Effector CD8-positive, alpha-beta T cell (primary cell): ENCODE data around the gene USP47.

Experiments used
- DNase-seq: peaks from one replicate; lab custom pipeline; 2025; lab: John Stamatoyannopoulos, UW

The USP47 gene

DNA sequence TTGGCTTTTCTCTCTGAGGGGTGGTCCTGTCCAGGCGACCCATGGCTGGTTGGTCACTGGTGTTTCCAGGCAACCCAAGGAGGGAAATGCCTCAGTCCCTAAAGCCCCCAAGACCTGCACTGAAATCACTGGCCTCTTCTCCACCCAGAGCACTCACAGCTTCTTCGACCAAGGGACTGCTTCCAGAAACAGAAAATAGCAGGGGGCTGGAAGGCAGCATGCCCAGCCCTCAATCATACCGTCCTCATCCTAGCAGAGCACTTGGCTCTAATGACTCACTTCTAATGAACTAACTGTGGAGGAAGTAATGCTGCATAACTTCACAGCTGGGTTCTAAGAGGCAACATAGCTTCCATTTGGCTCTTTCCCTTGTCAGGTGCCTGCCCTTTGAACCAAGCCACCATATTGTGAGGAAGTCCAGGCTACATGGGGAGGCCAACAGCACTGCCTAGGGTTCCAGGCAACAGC is 139.1 kb downstream of the USP47 start:
- no peak for DNase-seq

DNA sequence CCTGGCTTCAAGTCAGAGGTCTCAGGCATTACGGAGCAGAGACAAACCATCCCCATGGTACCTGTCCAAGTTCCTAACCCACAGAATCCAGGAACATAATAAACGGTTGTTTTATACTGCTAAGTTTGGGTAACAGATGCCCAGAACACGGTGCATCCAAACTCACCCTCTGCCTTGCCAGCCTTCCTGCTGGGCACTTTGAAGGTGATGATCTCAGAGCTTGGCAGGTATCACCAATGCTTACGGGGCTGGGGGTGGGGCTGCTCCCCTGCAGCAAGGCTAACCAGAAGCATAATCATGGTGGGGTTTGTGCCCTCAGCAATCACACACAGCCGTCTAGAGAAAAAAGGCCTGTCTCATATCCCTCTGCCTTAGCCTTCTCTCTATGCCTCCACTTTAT is 139.6 kb downstream of the USP47 start:
- DNase-seq: no peak

DNA sequence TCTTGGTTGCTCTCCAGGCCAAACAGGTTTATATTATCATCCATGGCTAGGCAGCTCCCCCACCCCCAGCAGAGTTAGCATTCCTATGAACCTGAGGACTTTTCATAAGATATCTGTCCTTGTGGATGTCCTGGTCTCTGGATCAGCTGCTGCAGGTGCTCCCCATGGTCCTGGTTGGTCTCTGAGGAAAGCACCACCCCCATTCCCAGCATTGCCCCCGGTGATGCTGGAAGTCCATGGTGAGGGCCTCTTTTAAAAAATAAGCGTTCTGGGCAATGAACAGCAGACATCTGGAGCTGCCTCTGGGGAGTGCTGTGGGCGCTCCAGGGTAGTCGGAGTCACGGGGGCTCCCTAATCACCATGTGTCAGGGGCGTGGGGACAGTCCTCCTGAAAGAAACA is 140.1 kb downstream of the USP47 start:
- no peak for DNase-seq

DNA sequence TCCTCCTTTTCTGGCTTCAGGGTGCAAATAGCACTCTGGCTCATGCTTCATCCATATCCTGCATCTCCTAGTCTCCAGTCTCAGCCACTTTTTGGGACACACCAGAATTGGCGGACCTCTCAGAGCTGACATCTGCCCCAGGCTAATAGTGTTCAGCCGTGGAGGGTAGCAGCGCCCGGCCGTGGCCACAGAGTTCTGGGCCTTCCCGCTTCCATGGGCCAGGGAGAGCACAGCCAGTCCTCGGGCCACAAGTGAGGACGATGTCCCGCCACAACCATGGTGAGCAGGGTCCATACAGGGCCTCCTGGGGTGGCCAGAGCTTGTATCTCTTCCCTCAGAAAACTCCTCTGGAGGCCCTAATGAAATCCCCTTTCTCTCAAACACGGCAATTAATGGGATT is 140.7 kb downstream of the USP47 start:
- no peak for DNase-seq

DNA sequence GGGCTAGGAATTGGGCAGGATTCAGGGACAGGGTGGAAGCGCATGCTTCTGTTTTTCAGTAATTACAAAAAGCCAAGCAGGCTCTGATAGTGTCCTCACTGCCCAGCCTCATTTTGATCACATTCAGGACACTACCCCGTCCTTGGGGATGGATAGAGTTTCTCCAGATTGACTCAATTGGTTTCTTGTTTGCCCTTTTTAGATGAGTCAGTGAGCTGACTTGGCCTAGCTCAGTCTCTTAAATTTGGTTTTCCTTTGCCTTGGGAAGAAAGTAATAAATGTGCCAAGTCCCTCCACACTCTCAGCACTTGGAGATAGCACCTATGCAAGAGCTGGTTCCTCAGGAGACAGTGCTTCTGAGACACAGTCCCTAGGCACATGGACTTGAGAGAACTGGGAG is 141.2 kb downstream of the USP47 start:
- DNase-seq: no peak

DNA sequence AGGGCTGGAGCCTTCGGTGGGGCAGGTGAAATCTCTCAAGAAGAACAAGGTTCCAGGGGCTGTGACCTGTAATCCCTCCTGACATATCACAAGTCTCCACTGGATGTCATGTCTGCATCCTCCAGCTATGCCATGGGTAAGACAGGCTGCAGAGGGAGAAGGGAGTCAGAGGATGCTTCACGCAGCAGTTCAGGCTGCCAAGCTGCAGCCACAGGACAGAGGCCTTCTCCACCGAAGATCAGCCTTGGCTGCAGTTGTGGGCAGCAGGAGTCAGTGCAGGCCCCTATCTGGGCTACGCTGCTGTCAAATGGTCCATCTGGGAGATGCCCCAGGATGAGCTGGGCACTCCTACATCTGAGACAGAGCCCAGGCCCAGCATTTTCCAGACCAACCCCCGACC is 141.7 kb downstream of the USP47 start:
- DNase-seq: no peak

DNA sequence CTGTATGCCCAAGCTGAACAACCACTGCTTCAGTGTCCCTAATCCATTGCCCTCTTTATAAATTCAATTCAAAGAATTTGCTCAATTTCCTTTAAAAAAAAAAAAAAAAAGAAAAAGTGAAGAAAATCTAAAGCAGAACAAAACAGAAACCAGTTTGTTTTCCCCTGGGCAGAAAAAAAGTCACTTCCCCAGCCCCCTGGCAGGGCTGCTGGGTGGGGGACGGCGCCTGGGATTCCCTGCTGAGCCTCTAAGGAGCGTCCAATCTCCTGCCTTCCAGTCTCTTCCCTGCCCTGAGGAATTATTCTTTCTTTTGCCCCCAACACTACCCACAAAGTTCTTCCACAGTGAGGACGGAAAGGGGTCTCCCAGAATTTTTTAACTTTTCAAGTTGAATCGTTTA is 142.8 kb downstream of the USP47 start:
- DNase-seq: no peak

DNA sequence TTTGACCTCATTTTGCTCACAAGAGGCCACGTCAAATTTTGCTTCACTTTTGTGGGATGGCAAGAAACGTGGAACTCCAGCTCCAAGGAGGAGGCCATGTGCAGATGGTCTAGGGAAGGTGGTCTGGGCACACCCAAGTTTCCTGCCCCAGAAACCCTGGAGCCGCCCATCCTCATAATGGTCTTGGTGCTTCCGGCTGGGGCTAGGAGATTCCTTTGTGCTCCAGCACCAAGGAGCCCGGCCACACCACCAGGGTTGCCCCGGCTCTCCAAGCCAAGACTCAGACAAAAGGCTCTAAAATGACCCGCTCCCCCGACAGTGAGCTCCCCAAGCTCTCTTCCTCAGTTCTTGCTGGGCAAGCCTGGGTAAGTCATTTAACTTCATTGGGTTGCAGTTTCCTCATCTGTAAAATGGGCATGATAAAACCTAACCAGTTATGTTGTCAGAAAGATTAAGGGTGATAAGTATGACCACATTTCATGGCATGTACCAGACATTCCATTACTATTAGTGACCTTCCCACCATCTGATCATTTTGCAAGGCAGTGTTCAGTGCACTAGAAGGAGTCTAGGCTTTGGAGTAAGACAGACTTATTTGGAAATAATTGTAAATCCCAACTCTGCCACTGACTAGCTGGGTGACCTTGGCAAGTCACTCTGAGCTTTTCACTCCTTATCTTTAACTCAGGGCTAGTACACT is 143.4 kb downstream of the USP47 start:
- DNase-seq: no peak

DNA sequence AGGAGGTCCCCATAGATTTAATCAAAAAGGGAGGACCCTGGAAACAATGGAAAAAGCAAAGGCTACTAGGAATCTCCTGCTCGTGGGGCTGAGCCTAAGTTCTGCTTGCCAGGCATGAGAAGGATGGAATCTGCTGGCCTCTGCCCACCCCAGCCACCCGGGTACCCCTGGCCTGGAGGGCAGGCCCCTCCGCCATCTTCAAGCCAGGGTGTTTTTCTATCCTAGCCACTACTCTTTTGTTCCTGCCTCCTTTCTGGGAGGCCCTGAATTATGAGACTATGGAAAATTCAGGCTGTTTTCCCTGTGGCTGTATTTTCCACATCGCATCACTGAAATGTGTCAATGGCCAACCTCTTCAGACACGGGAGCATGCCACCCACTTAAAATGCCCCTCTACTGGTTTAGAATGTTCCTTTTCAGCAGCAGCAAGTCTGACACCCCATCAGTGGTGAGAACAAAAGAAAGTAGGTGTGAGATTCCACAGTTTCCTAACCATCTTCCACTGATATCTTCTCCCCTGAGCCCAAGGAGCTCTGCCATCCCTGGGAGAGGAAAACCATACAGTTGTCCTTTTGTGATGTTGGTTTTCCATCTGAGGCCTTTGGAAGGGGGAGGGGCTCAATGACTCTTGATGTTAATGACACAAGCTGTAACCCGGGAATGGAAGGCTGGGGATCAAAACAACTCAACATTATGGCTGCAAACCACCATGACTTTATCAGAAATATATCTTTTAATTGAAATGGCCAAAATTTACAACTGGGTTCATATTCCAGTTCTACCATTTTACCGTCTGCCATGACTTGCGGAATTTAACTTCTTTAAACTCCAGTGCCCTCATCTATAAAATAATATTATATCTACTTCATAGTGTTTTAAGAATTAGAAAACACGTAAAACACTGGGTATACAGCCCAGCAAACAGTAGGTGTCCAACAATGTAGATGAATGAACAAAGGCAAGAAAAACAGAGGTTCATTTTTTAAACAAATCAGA is 144.5 kb downstream of the USP47 start:
- no peak for DNase-seq

DNA sequence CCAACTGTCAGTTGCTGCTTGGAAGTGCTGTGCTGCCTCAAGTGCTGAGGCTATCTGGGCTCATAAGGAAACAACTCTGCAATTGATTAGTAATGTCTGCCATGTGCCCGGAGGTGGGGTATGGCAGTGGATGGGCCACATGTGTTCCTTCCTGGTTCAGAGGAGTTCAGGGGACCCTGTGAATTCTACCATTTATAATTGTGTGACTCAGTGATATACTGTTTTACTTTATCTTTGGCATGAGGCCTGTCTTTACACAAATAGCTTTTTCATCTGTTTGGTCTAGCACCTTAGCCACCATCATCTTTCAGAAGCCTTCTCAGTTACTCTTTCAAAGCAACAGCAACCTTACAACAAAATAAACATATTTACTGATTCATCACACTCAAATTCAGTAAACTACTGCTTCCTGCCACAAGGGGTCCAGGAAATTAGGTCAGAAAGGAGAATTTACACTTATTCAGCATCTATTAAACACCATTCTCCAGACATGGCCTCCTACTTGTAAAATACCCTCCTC is 145.8 kb downstream of the USP47 start:
- no peak for DNase-seq

DNA sequence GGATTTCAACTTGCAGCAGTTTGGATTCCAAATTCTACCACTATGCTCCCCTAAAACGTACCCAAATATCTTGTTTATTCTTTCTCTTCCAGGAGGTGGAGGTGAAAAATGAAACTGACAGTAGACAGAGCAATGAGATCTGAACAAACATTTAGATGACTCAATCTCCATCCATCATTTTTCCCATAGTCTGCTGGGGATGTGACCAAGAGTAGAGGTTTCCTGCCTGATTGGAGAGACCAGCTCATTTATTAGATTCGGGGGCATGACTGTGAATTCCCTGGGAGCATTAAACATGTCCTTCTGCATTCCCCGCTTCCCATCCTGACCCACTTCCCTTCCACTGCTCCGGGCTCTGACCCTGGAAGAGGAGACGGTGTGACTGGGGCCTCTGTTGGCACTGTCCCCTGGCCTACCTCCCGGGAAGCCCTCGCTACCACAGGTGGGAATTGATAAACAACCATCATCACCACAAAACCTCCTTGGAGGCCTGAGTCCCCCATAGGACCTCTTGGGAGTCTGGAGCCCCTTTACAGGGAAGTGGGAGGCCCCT is 146.4 kb downstream of the USP47 start:
- no peak for DNase-seq

DNA sequence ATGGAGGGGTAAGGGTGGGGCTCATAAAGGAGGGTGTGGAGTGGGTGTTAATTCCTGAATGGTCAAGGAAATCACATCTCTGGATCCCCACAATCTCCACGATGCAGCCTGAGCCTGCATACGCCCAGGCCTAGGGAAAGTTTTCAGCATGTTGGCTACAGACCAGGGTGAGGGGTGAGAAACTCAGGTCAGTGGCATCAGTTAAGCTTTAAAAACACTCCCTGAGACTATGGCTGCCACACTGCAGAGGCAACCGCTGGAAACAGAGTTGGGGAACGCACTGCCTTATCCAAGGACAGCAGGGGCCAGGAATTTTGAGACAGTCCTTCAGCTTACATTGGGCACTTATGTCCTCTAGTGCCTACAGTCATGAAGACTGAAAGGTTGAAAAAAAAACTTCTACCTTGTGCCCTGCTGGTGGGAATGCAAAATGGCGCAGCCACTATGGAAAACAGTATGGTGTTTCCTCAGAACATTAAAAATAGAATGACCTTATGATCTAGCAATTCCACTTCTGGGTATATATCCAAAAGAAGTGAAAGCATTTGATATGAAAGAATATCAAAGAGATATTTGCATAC is 147.0 kb downstream of the USP47 start:
- no peak for DNase-seq

DNA sequence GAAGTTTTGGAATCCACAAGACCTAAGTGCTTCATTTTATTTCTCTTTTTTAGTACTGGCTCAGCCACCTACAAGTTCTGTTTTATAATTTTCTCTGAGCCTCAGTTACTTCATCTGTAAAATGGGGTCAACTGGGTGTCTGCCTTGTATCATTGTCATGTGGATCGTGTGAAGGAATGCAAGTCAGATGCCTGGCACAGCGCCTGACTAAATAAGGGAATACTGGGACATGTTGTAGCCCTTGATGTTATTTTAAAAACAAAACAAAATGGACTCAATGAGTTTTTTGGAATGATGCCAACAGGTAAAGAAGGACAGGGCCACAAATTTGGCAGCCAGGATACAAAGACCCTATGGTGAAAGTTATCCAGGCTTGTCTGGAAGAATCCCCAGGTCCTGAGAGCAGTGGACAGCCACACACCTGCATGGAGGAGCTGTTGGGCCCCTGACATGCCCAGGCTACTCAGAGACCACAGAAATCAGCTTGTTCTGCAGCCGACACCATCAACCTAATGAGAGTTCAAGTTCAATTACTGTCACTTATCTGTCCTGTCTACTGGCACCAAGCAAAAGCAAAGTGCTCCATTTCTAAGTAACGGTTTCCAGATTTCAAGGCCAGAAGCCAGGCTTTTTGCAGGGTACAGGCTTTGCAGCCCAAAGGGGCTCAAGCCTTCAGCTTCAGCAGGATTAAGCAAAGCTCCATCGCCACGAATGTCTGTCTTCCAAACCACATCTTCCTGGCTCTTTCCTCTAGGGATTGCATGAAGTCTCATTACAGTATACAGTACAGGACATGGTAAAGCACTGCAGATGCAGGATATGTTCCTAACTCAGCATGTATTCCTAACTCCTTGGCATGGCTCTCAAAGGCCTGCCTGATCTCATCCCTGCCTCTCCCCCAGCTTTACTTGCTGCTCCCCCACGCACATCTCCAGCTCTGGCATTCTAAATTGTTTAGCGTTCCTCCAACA is 148.3 kb downstream of the USP47 start:
- no peak for DNase-seq

DNA sequence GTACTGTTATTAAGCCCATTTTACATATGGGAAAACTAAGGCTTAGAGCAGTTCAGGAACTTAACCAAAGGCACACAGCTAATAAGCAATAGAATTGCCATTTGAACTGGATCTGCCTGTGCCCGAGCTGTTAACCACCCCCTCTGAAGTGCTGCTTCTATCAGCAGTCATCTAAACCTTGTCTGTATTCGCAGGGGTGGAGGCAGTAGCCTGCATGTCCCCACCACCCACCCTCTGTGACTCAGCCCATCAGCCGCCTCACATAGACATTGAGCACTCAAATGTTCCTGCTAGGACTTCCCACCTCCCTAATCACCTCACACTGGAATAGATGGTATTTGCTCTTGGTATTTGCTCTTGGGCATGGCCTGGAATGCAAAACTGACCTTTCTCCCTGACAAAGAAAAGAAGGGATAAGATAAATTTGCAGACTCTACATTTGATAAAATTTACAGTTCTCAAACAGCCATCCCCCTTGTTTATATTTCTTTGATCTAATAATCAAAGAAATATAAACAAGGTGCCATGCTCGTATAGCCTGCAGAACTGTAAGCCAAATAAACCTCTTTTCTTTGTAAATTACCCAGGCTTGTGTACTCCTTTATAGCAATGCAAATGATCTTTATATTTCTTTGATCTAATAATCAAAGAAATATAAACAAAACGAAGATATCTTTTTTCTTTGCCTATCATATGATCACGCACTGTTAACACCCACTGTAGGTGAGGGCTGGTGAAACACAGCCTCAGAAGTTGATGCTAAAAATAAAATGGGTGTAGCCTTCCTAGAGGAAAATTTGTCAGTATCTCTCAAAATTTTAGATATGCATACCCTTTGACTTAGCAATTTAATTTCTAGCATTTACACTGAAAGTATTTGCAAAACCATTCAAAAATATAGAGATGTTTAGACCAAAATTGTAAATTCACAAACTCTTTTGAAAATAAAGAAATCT is 150.8 kb downstream of the USP47 start:
- DNase-seq: no peak

DNA sequence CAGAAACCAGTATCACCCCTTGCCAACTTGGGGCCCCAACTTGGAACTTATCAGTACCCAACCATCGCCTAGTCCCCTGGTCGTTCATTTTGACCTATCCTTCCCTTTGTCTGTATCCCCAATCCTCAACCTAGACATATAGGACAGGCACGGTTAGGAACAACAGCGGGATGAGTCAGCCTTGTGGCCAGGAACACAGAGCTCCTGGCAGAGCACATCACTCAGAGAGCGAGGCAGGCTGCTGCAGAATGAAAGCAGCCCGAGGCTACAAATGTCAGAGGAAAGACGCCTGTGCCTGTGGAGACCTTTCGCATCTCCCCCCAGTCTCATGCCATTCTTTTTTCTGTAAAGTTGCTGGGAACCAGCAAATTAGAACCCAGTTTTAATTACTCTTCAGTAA is 152.1 kb downstream of the USP47 start:
- DNase-seq: no peak

DNA sequence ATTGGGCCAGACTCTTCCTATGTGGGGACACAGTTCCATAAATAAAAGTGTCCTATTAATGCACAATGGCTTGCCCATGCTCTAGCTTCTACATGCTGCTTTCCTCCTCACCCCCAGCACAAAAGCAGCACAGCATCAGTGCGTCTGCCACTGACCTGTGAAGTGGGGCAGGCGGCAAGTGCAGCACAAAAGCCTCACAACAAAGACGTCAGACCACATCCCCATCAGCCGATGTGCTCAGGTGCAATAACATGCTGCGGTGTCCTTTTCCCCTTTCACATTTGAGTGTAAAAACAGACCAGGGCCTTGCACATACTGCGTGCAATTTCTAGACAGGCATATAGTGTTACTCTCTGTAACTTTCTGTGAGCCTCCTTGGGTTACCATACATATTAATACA is 153.8 kb downstream of the USP47 start:
- no peak for DNase-seq

DNA sequence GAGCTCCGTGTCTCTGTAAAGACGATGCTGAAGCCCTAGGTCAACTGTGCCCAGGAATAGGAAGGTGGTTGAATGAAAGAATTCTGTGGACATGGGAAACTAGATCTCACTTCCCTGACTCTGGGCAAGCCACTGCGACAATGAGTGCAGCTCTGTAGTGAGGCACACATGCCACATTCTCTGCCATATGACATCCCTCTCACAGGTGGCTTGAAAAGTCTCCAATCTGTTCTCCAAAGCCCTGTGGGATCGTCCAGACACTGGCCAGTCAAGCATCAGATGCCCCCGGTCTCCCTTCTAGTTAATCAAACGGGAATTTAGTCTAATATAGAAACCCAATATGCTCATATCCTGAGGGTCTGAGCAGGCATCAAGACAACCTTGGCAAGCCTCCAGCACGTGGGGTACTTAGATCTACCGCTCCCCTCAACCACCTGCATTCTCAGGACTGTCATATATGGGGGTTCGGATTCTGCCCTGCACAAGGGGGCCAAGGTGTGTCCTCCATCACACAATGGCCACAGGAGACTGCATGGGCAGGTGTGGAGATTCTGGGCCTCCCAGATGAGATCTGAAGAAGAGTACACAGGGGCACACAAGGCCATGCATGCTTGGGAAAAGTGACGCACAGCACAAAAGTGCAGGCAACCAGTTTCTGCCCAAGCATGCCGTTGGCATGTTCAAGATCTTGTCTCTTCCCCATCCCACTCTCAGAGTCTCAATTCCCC is 154.7 kb downstream of the USP47 start:
- no peak for DNase-seq

DNA sequence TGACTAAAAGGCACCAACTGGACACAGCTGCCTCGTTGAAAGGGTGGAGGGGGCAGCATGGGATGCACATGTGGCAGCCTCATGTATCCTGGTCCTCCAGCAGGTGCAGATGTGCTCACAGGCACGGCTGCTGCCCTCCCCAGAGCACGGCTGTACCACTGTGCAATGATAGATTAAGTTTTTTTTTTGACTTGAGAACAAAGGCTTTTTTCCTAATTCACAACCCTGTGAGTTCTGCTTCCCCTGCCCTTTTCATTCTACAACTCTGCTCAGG is 155.2 kb downstream of the USP47 start:
- no peak for DNase-seq

DNA sequence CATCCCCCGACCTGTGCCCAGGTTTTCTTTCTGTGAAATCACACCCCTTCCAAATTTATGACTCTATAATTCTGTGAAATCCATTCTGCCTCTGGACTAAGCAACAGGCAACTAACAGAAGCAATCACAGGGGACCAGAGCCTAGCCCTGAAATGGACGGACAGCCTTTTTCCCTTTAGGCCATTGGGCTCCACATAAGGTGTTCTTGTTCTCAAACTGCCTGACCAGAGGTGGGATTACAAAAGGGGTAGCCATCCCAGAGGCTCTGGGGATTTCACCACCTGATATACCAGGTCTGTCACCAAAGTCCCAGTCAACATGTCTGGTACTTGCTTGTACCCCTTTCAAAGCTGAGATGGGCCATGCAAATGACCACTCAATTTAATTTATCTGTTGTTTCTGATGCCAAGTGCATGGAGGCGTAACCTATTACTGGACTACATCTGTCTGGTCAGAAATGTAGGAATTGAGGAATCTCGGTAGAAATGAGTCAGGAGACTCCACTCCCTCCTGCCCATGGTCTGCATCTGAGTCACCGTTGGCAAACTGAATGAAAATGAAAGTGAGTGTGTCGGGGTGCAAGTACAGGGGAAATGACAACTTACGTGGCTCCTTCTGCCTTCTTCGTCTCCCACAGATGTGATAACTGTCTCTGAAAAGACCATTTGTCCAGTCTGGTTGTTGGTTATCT is 156.5 kb downstream of the USP47 start:
- DNase-seq: no peak
